ENCODE results near the gene KAZN.

Gene KAZN

DNA sequence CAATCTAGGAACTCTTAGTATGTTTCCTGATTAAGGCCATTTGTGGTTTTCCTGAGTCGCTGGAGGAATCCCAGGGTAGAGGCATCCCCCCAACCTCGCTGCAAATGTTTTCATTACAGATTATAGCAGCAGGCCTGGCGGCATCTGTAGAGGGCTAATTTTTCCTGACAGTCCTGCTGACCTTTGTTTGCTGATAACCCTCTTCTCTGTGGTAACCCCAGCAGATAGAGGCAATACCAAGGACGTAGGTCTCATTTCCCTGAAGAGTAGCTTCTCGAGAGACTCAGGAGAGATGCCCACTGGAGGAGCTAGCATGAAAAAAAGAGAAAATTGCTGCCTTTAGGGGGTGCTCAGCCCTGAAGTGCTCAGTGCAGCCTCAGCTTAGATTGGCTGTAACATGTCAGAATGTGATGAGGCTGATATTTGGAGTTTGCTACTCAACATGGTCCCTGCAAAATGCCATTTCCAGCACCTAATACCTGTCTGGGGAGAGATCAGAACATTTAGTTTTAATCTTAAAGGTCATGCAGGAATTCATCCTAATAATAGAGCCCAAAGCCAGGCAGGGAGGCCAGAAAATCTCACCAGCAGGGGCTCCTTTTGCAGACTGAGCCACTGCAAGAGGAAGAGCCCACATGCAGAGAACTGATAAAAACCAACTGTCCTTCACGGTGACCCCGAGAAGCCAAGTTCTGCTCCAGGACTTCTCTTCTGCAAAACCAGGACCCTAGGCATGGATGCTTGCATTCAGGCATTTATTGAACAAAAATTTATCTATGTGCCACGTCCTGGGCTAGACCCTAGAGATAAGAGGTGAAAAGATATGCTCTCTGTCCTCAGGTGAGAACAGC, 184.5 kb downstream of the KAZN start:
- H3K27ac ChIP-seq (ENCODE audit: low read depth in 2 of 2, low read length in 2 of 2): no peak overlapping the region
- H3K9me3 ChIP-seq (ENCODE audit: control insufficient read depth in 2 of 2, low read length in 2 of 2): no peaks in the 10 kb centered on the region
- no peak overlapping the region for H3K4me3 ChIP-seq (ENCODE audit: low read length in 2 of 2)
- H3K4me1 ChIP-seq (ENCODE audit: control insufficient read depth in 2 of 2, insufficient read depth in 2 of 2, low read length in 2 of 2): no peaks in the 10 kb centered on the region
- H3K27me3 ChIP-seq (ENCODE audit: control insufficient read depth in 2 of 2, insufficient read depth in 2 of 2, low read length in 2 of 2): no peaks in the 10 kb centered on the region
- no peak overlapping the region for H3K9ac ChIP-seq (ENCODE audit: low read depth in 1 of 2, low read length in 2 of 2)
- no peaks in the 10 kb centered on the region for H3K36me3 ChIP-seq (ENCODE audit: control insufficient read depth in 2 of 2, insufficient read depth in 2 of 2, low read length in 2 of 2)

DNA sequence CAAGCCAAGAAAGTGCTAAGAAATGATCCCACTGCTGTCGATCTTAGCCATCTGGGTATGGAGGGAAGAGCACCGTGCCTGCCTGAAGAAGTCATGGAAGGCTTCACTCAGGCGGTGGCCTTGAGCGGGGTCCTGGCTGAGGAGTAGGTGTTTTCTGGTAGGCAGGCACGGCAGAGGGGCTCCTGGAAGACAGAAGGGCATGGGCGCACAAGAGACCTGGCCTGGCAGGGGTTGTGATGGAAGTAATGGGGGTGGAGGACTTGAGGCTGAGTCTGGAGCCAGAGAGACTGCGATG, 185.1 kb downstream of the KAZN start:
- no peaks in the 10 kb centered on the region for H3K9me3 ChIP-seq (ENCODE audit: control insufficient read depth in 2 of 2, low read length in 2 of 2)
- H3K27ac ChIP-seq (ENCODE audit: low read depth in 2 of 2, low read length in 2 of 2): no peak overlapping the region
- no peaks in the 10 kb centered on the region for H3K36me3 ChIP-seq (ENCODE audit: control insufficient read depth in 2 of 2, insufficient read depth in 2 of 2, low read length in 2 of 2)
- no peaks in the 10 kb centered on the region for H3K27me3 ChIP-seq (ENCODE audit: control insufficient read depth in 2 of 2, insufficient read depth in 2 of 2, low read length in 2 of 2)
- no peaks in the 10 kb centered on the region for H3K4me1 ChIP-seq (ENCODE audit: control insufficient read depth in 2 of 2, insufficient read depth in 2 of 2, low read length in 2 of 2)
- no peak overlapping the region for H3K9ac ChIP-seq (ENCODE audit: low read depth in 1 of 2, low read length in 2 of 2)
- H3K4me3 ChIP-seq (ENCODE audit: low read length in 2 of 2): no peak overlapping the region

DNA sequence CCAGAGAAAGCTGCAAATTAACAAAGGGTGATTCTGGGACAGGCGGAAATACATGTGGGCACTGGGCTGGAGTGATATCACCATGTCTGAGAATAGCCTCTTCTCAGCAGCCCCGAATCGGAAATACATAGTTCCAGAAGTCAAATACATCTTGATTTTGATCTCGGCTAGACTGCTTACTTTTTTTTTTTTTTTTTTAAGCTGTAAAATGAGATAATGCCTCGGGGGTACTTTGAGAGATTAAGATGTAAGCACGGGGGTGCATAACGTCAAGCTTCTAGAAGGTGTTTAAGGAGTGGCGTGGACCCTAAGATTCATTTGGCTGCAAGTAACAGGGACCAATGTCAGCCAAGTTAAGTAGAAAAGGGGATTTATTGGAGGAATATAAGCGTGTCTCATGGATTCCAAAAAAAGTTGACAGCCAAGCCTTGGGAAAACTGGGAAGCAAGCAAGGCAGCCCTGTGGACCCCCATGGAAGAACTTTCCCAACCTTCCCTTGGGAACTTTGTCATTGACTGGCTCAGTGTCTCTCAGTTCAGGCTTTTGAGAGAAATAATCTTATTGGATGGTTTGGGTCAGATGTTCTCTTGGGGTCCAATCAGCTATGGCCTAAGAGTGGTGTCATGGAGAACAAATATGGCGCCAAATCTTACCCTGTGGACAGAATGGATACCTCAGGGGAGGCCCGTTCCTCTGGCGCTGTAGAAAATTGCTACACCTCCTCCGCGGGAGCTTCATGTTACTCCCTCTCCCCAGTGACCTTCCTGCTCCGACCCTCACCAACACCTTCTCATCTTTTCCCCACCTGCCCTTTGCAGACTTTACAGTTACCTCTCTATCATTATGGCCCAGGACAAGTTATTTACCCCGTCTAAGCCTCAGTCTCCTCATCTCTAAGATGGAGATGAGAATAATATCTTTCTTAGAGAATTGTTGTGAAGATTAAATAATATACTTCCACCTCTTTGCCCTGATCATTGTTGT, 186.6 kb downstream of the KAZN start:
- Histone ChIP-seq H3K27me3 (ENCODE audit: control insufficient read depth in 2 of 2, insufficient read depth in 2 of 2, low read length in 2 of 2) (no peaks in the 10 kb centered on the region), H3K9ac (ENCODE audit: low read depth in 1 of 2, low read length in 2 of 2) (no peak overlapping the region), H3K36me3 (ENCODE audit: control insufficient read depth in 2 of 2, insufficient read depth in 2 of 2, low read length in 2 of 2) (no peaks in the 10 kb centered on the region), H3K4me3 (ENCODE audit: low read length in 2 of 2) (no peak overlapping the region), H3K4me1 (ENCODE audit: control insufficient read depth in 2 of 2, insufficient read depth in 2 of 2, low read length in 2 of 2) (no peaks in the 10 kb centered on the region), H3K27ac (ENCODE audit: low read depth in 2 of 2, low read length in 2 of 2) (no peak overlapping the region), H3K9me3 (ENCODE audit: control insufficient read depth in 2 of 2, low read length in 2 of 2) (no peaks in the 10 kb centered on the region)

DNA sequence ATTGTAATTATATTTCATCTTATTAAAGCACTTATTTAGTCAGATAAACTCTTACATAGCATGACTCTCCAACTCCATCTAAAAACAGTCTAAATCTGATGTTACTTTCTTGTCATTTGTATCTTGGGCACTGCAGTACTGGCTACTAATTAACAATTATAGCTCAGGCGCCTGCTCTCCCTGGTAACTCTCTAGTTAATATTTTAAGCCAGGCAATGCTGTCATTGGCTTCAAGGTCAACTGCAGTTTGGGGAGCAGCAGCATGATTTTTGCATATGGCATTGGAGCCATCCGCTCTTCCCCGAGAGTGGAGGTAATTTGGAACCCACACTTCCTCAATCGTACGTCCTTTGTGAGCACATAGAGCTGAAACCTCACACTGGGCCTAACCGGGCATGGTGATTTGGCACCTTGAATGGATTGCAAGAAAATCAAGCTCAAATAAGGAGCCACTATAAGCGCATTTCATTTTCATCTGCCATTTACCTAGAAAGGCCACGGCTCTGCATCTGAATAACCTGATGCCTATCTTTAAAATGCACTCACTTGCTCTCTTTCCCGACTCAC, 187.7 kb downstream of the KAZN start:
- no peaks in the 10 kb centered on the region for H3K36me3 ChIP-seq (ENCODE audit: control insufficient read depth in 2 of 2, insufficient read depth in 2 of 2, low read length in 2 of 2)
- H3K27me3 ChIP-seq (ENCODE audit: control insufficient read depth in 2 of 2, insufficient read depth in 2 of 2, low read length in 2 of 2): no peaks in the 10 kb centered on the region
- no peak overlapping the region for H3K9ac ChIP-seq (ENCODE audit: low read depth in 1 of 2, low read length in 2 of 2)
- H3K27ac ChIP-seq (ENCODE audit: low read depth in 2 of 2, low read length in 2 of 2): no peak overlapping the region
- H3K4me3 ChIP-seq (ENCODE audit: low read length in 2 of 2): no peak overlapping the region
- H3K9me3 ChIP-seq (ENCODE audit: control insufficient read depth in 2 of 2, low read length in 2 of 2): no peaks in the 10 kb centered on the region
- no peaks in the 10 kb centered on the region for H3K4me1 ChIP-seq (ENCODE audit: control insufficient read depth in 2 of 2, insufficient read depth in 2 of 2, low read length in 2 of 2)

DNA sequence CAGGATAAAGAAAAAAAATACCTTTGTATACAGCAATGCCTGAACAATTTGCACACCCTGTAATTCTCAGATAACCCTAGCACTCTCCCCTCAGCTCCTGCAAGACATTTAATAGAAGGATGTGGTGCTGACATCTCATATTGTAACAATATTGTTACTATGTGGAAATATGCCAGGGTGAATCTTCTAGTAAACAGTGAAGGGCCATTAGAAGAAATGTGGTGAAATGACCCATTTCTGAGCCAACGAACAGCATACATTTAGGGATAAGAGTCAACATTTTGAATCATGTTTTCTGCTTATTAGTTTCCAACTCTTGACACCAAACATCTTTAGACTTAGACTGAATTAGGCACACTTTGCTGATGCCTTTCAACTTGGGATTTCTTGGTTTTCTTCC, 188.2 kb downstream of the KAZN start:
- H3K27me3 ChIP-seq (ENCODE audit: control insufficient read depth in 2 of 2, insufficient read depth in 2 of 2, low read length in 2 of 2): no peaks in the 10 kb centered on the region
- no peak overlapping the region for H3K27ac ChIP-seq (ENCODE audit: low read depth in 2 of 2, low read length in 2 of 2)
- H3K9ac ChIP-seq (ENCODE audit: low read depth in 1 of 2, low read length in 2 of 2): no peak overlapping the region
- no peaks in the 10 kb centered on the region for H3K36me3 ChIP-seq (ENCODE audit: control insufficient read depth in 2 of 2, insufficient read depth in 2 of 2, low read length in 2 of 2)
- H3K9me3 ChIP-seq (ENCODE audit: control insufficient read depth in 2 of 2, low read length in 2 of 2): no peaks in the 10 kb centered on the region
- no peak overlapping the region for H3K4me3 ChIP-seq (ENCODE audit: low read length in 2 of 2)
- H3K4me1 ChIP-seq (ENCODE audit: control insufficient read depth in 2 of 2, insufficient read depth in 2 of 2, low read length in 2 of 2): no peaks in the 10 kb centered on the region

DNA sequence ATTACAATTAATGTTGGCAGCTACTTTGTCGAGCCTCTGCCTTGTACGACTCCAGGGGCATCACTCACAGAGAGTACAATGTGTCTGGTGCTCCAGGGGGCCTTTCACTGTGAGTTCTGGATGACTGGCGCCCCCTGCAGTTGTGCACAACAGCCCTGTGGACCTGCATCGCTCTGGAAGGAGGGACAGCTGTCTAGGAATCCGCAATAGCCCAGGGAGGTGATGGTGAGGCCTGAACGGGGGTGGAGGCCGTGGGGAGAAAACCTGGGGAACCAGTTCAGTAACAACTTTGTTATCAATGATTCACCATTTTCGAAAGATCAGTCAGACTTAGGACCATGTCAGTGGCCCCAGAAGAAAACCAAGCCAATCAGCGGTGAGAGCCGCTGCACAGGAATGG, 189.1 kb downstream of the KAZN start:
- no peak overlapping the region for H3K9ac ChIP-seq (ENCODE audit: low read depth in 1 of 2, low read length in 2 of 2)
- H3K4me1 ChIP-seq (ENCODE audit: control insufficient read depth in 2 of 2, insufficient read depth in 2 of 2, low read length in 2 of 2): no peaks in the 10 kb centered on the region
- H3K9me3 ChIP-seq (ENCODE audit: control insufficient read depth in 2 of 2, low read length in 2 of 2): no peaks in the 10 kb centered on the region
- H3K27me3 ChIP-seq (ENCODE audit: control insufficient read depth in 2 of 2, insufficient read depth in 2 of 2, low read length in 2 of 2): no peaks in the 10 kb centered on the region
- no peak overlapping the region for H3K4me3 ChIP-seq (ENCODE audit: low read length in 2 of 2)
- no peaks in the 10 kb centered on the region for H3K36me3 ChIP-seq (ENCODE audit: control insufficient read depth in 2 of 2, insufficient read depth in 2 of 2, low read length in 2 of 2)
- H3K27ac ChIP-seq (ENCODE audit: low read depth in 2 of 2, low read length in 2 of 2): no peak overlapping the region

DNA sequence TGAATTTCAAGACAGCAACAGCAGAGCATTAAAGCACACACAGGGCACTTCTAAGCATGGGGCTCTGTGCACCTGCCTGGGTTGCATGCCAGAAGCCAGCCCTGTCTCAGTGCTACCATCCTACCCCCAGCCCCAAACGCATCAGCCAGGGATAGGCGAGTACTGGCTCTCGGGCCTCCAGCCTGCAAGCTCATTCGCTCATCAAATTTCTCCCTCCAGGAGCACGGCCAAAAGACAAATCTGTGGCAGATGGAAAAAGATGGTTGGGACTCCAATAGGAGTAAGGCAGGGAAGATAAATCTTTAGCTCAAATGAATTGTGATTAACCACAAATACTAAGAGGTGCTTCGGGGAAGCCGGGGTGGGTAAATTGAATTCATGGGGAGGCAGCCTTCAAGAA, 189.6 kb downstream of the KAZN start:
- Histone ChIP-seq H3K4me3 (ENCODE audit: low read length in 2 of 2) (no peak overlapping the region), H3K9ac (ENCODE audit: low read depth in 1 of 2, low read length in 2 of 2) (no peak overlapping the region), H3K9me3 (ENCODE audit: control insufficient read depth in 2 of 2, low read length in 2 of 2) (no peaks in the 10 kb centered on the region), H3K27me3 (ENCODE audit: control insufficient read depth in 2 of 2, insufficient read depth in 2 of 2, low read length in 2 of 2) (no peaks in the 10 kb centered on the region), H3K27ac (ENCODE audit: low read depth in 2 of 2, low read length in 2 of 2) (no peak overlapping the region), H3K4me1 (ENCODE audit: control insufficient read depth in 2 of 2, insufficient read depth in 2 of 2, low read length in 2 of 2) (no peaks in the 10 kb centered on the region), H3K36me3 (ENCODE audit: control insufficient read depth in 2 of 2, insufficient read depth in 2 of 2, low read length in 2 of 2) (no peaks in the 10 kb centered on the region)

DNA sequence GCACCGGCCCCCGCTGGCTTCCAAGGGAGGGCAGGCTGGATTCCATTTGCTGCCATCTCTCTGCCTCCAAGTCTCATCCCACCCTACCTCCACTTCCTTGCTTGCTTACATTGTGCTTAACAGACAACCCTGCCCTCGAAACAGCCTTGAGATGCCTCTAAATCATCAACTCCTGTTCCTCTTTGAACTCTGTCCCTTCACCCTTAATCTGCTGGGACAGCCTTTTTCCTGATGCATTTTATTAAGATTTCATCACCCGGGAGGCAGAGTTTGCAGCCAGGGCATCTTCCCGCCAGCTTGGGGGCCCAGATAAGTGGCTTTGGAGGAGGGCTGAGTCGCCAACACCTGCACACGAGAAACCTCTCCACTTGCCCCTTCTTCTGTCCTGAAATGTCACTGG, 192.5 kb downstream of the KAZN start:
- Histone ChIP-seq H3K9me3 (ENCODE audit: control insufficient read depth in 2 of 2, low read length in 2 of 2) (no peaks in the 10 kb centered on the region), H3K9ac (ENCODE audit: low read depth in 1 of 2, low read length in 2 of 2) (no peak overlapping the region), H3K27ac (ENCODE audit: low read depth in 2 of 2, low read length in 2 of 2) (no peak overlapping the region), H3K4me1 (ENCODE audit: control insufficient read depth in 2 of 2, insufficient read depth in 2 of 2, low read length in 2 of 2) (no peaks in the 10 kb centered on the region), H3K4me3 (ENCODE audit: low read length in 2 of 2) (no peak overlapping the region), H3K27me3 (ENCODE audit: control insufficient read depth in 2 of 2, insufficient read depth in 2 of 2, low read length in 2 of 2) (no peaks in the 10 kb centered on the region), H3K36me3 (ENCODE audit: control insufficient read depth in 2 of 2, insufficient read depth in 2 of 2, low read length in 2 of 2) (no peaks in the 10 kb centered on the region)

DNA sequence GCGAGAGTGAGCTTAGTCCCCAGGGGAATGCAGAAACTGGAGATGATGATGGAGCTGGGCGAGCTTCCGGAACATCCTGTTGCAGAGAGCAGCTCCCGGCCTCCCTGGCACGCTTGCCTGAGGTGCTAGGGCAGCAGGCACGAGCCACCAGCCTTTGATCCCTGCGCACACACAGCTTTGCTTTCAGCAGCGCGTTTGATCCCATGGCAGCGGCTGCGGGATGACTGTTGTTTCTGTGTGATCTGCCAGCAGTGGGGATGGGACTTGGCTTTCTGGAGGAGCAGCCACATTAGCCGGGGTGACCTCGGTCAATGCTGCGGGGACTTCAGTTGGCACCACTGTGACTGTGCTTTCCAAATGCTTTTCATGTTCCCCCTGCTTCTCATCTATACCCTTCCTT, 193.2 kb downstream of the KAZN start:
- H3K9ac ChIP-seq (ENCODE audit: low read depth in 1 of 2, low read length in 2 of 2): no peak overlapping the region
- no peaks in the 10 kb centered on the region for H3K27me3 ChIP-seq (ENCODE audit: control insufficient read depth in 2 of 2, insufficient read depth in 2 of 2, low read length in 2 of 2)
- H3K9me3 ChIP-seq (ENCODE audit: control insufficient read depth in 2 of 2, low read length in 2 of 2): no peaks in the 10 kb centered on the region
- H3K4me3 ChIP-seq (ENCODE audit: low read length in 2 of 2): no peak overlapping the region
- H3K4me1 ChIP-seq (ENCODE audit: control insufficient read depth in 2 of 2, insufficient read depth in 2 of 2, low read length in 2 of 2): no peaks in the 10 kb centered on the region
- H3K27ac ChIP-seq (ENCODE audit: low read depth in 2 of 2, low read length in 2 of 2): no peak overlapping the region
- no peaks in the 10 kb centered on the region for H3K36me3 ChIP-seq (ENCODE audit: control insufficient read depth in 2 of 2, insufficient read depth in 2 of 2, low read length in 2 of 2)

DNA sequence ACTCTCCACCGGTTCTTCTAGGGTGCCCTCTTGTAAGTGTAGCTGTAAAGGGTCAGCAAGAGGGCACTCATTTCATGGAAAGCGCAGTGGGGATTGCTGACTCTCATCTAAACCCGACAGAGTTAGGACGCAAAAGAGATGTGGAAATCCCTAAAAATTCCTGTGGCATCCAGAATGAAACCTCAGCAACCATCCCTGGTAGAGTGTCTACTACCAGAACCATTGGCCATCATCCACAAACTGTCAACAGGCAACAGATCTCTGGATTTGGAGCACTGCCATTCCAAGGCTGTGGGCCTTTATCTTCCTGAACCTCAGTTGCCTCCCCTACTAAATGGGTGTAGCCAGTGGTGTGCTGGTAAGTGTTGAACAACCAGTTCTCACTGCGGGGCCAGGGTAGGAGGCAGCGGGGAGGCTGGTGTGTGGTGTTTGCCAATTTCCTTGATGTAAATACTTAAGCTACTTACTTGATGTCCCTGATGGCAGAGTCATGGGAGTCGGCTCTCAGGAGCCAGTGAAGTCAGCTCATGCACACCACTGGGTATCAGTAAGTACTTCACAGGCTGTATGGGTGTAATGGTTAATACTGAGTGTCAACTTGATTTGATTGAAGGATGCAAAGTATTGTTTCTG, 195.8 kb downstream of the KAZN start:
- no peaks in the 10 kb centered on the region for H3K9me3 ChIP-seq (ENCODE audit: control insufficient read depth in 2 of 2, low read length in 2 of 2)
- H3K4me1 ChIP-seq (ENCODE audit: control insufficient read depth in 2 of 2, insufficient read depth in 2 of 2, low read length in 2 of 2): no peaks in the 10 kb centered on the region
- H3K27me3 ChIP-seq (ENCODE audit: control insufficient read depth in 2 of 2, insufficient read depth in 2 of 2, low read length in 2 of 2): no peaks in the 10 kb centered on the region
- H3K4me3 ChIP-seq (ENCODE audit: low read length in 2 of 2): no peak overlapping the region
- no peak overlapping the region for H3K9ac ChIP-seq (ENCODE audit: low read depth in 1 of 2, low read length in 2 of 2)
- H3K36me3 ChIP-seq (ENCODE audit: control insufficient read depth in 2 of 2, insufficient read depth in 2 of 2, low read length in 2 of 2): no peaks in the 10 kb centered on the region
- H3K27ac ChIP-seq (ENCODE audit: low read depth in 2 of 2, low read length in 2 of 2): no peak overlapping the region
